ENCODE results near the gene EGFL7.

GRCh38 chr9:136667214-136667939, 4.7 kb downstream of the EGFL7 start:
- TF ChIP-seq CTCF (IDR thresholded peaks at IDR 0.05), result no peak
- TF ChIP-seq EP300 (IDR thresholded peaks at IDR 0.05), result no peak

Measured in sigmoid colon (tissue), 4 donors.